ENCODE measurements around the gene PRKCE. TPM values are rescaled to one million over a fixed set of nuclear protein-coding genes. Genes with fewer than 3 reads are reported as not detected.
A peak's percentile ranks its signal among the peaks of the same experiment; 100 is the strongest.

PRKCE gene
- total RNA-seq, 4 donors from 2014 or later = 5.9 to 21.2 (median 18.5) TPM

GRCh38 chr2:45670646-45671045 lies 19.2 kb downstream of the PRKCE start:
- H3K36me3 ChIP-seq = no peaks in the 10 kb centered on the region
- ATAC-seq = no peak
- WGBS, 2 donors (ENCODE audit: low coverage in 1 of 2) = 75 to 89% methylated on average over 2 to 4 of the region's 4 CpGs
- H3K4me3 ChIP-seq = no peak overlapping the region
- TF ChIP-seq POLR2A (IDR thresholded peaks at IDR 0.05) (no peak), POLR2AphosphoS5 (IDR thresholded peaks at IDR 0.05) (no peak), EP300 (IDR thresholded peaks at IDR 0.05) (no peak)
- TF ChIP-seq, protein P1, sequence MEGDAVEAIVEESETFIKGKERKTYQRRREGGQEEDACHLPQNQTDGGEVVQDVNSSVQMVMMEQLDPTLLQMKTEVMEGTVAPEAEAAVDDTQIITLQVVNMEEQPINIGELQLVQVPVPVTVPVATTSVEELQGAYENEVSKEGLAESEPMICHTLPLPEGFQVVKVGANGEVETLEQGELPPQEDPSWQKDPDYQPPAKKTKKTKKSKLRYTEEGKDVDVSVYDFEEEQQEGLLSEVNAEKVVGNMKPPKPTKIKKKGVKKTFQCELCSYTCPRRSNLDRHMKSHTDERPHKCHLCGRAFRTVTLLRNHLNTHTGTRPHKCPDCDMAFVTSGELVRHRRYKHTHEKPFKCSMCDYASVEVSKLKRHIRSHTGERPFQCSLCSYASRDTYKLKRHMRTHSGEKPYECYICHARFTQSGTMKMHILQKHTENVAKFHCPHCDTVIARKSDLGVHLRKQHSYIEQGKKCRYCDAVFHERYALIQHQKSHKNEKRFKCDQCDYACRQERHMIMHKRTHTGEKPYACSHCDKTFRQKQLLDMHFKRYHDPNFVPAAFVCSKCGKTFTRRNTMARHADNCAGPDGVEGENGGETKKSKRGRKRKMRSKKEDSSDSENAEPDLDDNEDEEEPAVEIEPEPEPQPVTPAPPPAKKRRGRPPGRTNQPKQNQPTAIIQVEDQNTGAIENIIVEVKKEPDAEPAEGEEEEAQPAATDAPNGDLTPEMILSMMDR (IDR thresholded peaks at IDR 0.05) = no peak
- H3K27me3 ChIP-seq = no peaks in the 10 kb centered on the region
- H3K9me3 ChIP-seq = no peaks in the 10 kb centered on the region
- H3K4me1 ChIP-seq = peaks cover 0 to 27% (median 6%) of the 10 kb centered on the region in 3 donors
- H3K27ac ChIP-seq = no peak overlapping the region

DNA sequence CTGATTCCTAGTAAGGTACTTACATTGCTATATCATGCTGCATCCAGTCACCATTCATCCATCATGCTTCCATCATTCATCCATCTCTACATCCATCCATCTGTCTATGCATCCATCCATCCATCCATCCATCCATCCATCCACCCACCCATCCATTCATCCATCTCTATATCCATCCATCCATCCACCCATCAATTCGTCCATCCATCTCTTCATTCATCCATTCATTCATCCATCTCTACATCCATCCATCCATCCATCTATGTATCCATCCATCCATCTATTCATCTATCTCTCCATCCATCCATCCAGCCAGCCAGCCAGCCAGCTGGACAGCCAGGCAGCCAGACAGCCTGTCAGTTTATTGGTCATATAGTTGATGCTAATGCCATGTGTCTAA lies 20.7 kb downstream of the PRKCE start:
- no peak for ATAC-seq
- TF ChIP-seq, protein P1 (IDR thresholded peaks at IDR 0.05) = no peak
- no peak for TF ChIP-seq EP300 (IDR thresholded peaks at IDR 0.05)
- TF ChIP-seq POLR2A (IDR thresholded peaks at IDR 0.05) = no peak
- no peak for TF ChIP-seq POLR2AphosphoS5 (IDR thresholded peaks at IDR 0.05)
- no peak overlapping the region for H3K4me3 ChIP-seq
- H3K27me3 ChIP-seq = no peaks in the 10 kb centered on the region
- peaks cover 0 to 38% (median 10%) of the 10 kb centered on the region in 3 donors for H3K4me1 ChIP-seq
- no peaks in the 10 kb centered on the region for H3K9me3 ChIP-seq
- no peaks in the 10 kb centered on the region for H3K36me3 ChIP-seq
- no peak overlapping the region for H3K27ac ChIP-seq
- 67 to 100% methylated on average over 1 of the region's 1 CpG for WGBS, 2 donors (ENCODE audit: low coverage in 1 of 2)

DNA sequence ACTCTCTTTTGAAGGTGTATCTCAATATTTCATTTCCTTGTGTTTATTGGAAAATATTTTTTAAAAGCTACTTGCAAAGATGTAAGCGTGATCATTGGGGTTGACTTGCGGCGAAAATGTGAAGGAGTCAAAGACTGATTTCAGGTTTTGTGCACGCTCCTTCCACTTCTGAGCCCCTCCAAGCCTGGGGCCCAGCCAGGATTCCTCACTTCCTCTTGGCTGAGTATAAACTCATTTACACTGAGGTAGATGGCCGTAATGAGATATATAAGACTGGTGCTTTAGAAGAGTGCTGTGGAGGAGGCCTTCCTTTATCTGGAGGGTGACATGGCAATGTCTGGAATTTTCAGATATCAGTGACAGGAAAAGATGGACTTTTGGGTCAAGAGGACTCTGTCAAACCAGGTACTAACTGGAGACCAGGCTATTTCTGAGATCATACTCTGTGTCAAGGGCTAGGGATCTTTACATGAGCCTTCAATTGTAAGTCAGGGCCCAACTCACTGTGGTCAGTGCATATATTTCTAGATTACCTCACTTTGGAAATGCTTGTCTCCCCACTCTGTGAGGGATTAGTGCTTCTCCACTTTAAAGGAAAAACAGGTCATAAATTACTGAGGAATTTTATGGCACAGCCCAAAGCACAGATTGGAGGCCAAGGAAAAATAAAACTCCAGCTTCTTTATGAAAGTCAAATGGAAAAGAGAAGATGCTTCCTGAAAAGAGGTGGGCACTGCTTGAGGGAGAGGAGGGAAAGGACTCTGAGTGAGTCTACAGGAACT lies 22.8 kb downstream of the PRKCE start:
- no peaks in the 10 kb centered on the region for H3K36me3 ChIP-seq
- no peak for ATAC-seq
- WGBS, 2 donors (ENCODE audit: low coverage in 1 of 2) = 91 to 94% methylated on average over 5 of the region's 5 CpGs
- H3K27ac ChIP-seq = peak overlapping the region in 2 of 4 donors; percentile 9 to 15
- H3K27me3 ChIP-seq = no peaks in the 10 kb centered on the region
- no peaks in the 10 kb centered on the region for H3K9me3 ChIP-seq
- H3K4me1 ChIP-seq = peaks cover 0 to 45% (median 10%) of the 10 kb centered on the region in 3 donors
- TF ChIP-seq, protein P1 (IDR thresholded peaks at IDR 0.05) = no peak
- no peak for TF ChIP-seq POLR2AphosphoS5 (IDR thresholded peaks at IDR 0.05)
- TF ChIP-seq POLR2A (IDR thresholded peaks at IDR 0.05) = no peak
- no peak overlapping the region for H3K4me3 ChIP-seq

GRCh38 chr2:45675263-45675812 lies 23.9 kb downstream of the PRKCE start:
- no peaks in the 10 kb centered on the region for H3K9me3 ChIP-seq
- peak overlapping the region in 2 of 4 donors; percentile 15 to 44 for H3K27ac ChIP-seq
- ATAC-seq = peak; percentile 65
- 21 to 56% methylated on average over 3 to 4 of the region's 5 CpGs for WGBS, 2 donors (ENCODE audit: low coverage in 1 of 2)
- no peak overlapping the region for H3K4me3 ChIP-seq
- no peak for TF ChIP-seq POLR2A (IDR thresholded peaks at IDR 0.05)
- TF ChIP-seq, protein P1 (IDR thresholded peaks at IDR 0.05) = no peak
- no peak for TF ChIP-seq EP300 (IDR thresholded peaks at IDR 0.05)
- peak; percentile 21 for TF ChIP-seq POLR2AphosphoS5 (IDR thresholded peaks at IDR 0.05)
- no peaks in the 10 kb centered on the region for H3K27me3 ChIP-seq
- H3K4me1 ChIP-seq = peaks cover 0 to 54% (median 10%) of the 10 kb centered on the region in 3 donors
- H3K36me3 ChIP-seq = no peaks in the 10 kb centered on the region

DNA sequence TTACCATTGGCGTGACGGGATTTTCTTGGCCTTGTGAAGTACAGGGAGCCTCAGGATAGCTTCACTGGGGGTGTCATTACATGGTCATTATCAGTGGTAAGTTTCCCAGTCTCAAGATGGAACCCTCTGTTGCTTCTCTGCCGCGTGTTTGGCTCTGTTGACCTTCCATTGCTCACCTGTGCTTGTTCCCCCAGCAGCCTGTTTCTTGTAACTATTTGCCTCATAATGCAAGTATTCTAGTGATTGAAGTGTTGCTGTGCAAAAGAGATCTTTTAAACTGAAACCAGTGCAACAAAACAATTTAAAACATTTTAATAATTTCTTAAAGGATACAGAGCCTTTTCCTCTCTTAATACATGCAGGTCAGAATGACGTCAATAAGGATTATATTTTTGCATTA lies 24.6 kb downstream of the PRKCE start:
- no peak for ATAC-seq
- no peak overlapping the region for H3K4me3 ChIP-seq
- no peak for TF ChIP-seq EP300 (IDR thresholded peaks at IDR 0.05)
- no peak for TF ChIP-seq POLR2AphosphoS5 (IDR thresholded peaks at IDR 0.05)
- TF ChIP-seq POLR2A (IDR thresholded peaks at IDR 0.05) = no peak
- TF ChIP-seq, protein P1 (IDR thresholded peaks at IDR 0.05) = no peak
- H3K27ac ChIP-seq = peak overlapping the region in 1 of 4 donors; percentile 44
- H3K36me3 ChIP-seq = no peaks in the 10 kb centered on the region
- H3K9me3 ChIP-seq = no peaks in the 10 kb centered on the region
- 92 to 96% methylated on average over 5 of the region's 5 CpGs for WGBS, 2 donors (ENCODE audit: low coverage in 1 of 2)
- peaks cover 0 to 55% (median 10%) of the 10 kb centered on the region in 3 donors for H3K4me1 ChIP-seq
- no peaks in the 10 kb centered on the region for H3K27me3 ChIP-seq
